NCI-H1092 treated with DMSO at 0.1 percent for 48 hours (cell line): ENCODE data around the gene RAB20.
"Not testable (repeated sequence)": the region's sequence is repeated elsewhere in the genome, so short reads cannot be mapped to it uniquely, and the experiment has no call there.

Source experiments
- DNase-seq: peaks from one replicate; lab custom pipeline; 2025; lab: John Stamatoyannopoulos, UW

The RAB20 gene

GRCh38 chr13:110554946-110555345, 6.6 kb downstream of the RAB20 start:
- DNase-seq, result no peak

GRCh38 chr13:110554227-110554836, 7.2 kb downstream of the RAB20 start:
- DNase-seq, result no peak

- DNase-seq, result no peak
Observed at GRCh38 chr13:110553417-110553816, 8.1 kb downstream of the RAB20 start.

GRCh38 chr13:110552767-110553166, 8.8 kb downstream of the RAB20 start:
- DNase-seq, result no peak

GRCh38 chr13:110551284-110551683, 10.2 kb downstream of the RAB20 start:
- no peak for DNase-seq

GRCh38 chr13:110549795-110550160, 11.7 kb downstream of the RAB20 start:
- no peak for DNase-seq

GRCh38 chr13:110548891-110549794, 12.4 kb downstream of the RAB20 start:
- no peak for DNase-seq

GRCh38 chr13:110546926-110547325, 14.6 kb downstream of the RAB20 start:
- no peak for DNase-seq

GRCh38 chr13:110546378-110546777, 15.1 kb downstream of the RAB20 start:
- no peak for DNase-seq

GRCh38 chr13:110542169-110542796, 19.2 kb downstream of the RAB20 start:
- DNase-seq, result no peak

- no peak for DNase-seq
Observed at GRCh38 chr13:110541526-110541920, 20.0 kb downstream of the RAB20 start.

GRCh38 chr13:110540871-110541525, 20.5 kb downstream of the RAB20 start:
- no peak for DNase-seq

GRCh38 chr13:110539894-110540293, 21.6 kb downstream of the RAB20 start:
- DNase-seq, result no peak

- DNase-seq, result no peak
Observed at GRCh38 chr13:110538632-110539031, 22.9 kb downstream of the RAB20 start.

GRCh38 chr13:110536006-110536693, 25.4 kb downstream of the RAB20 start:
- no peak for DNase-seq

- DNase-seq, result no peak
Observed at GRCh38 chr13:110535526-110535925, 26.0 kb downstream of the RAB20 start.

- no peak for DNase-seq
Observed at GRCh38 chr13:110533771-110534670, 27.5 kb downstream of the RAB20 start.

GRCh38 chr13:110532258-110532657, 29.3 kb downstream of the RAB20 start:
- DNase-seq, result not testable (repeated sequence)

- DNase-seq, result no peak
Observed at GRCh38 chr13:110531671-110532083, 29.8 kb downstream of the RAB20 start.

GRCh38 chr13:110531100-110531499, 30.4 kb downstream of the RAB20 start:
- DNase-seq, result no peak
